Measurements from ENCODE around the gene PPP1R14C.

Gene PPP1R14C

GRCh38 chr6:150271501-150272263 is 128.8 kb downstream of the PPP1R14C start:
- DNase-seq (ENCODE audit: low read depth), result no peak

GRCh38 chr6:150272264-150272975 is 129.6 kb downstream of the PPP1R14C start:
- DNase-seq (ENCODE audit: low read depth), result no peak

- no peak for DNase-seq (ENCODE audit: low read depth)
Measured at GRCh38 chr6:150272976-150273315, 130.1 kb downstream of the PPP1R14C start.

DNA sequence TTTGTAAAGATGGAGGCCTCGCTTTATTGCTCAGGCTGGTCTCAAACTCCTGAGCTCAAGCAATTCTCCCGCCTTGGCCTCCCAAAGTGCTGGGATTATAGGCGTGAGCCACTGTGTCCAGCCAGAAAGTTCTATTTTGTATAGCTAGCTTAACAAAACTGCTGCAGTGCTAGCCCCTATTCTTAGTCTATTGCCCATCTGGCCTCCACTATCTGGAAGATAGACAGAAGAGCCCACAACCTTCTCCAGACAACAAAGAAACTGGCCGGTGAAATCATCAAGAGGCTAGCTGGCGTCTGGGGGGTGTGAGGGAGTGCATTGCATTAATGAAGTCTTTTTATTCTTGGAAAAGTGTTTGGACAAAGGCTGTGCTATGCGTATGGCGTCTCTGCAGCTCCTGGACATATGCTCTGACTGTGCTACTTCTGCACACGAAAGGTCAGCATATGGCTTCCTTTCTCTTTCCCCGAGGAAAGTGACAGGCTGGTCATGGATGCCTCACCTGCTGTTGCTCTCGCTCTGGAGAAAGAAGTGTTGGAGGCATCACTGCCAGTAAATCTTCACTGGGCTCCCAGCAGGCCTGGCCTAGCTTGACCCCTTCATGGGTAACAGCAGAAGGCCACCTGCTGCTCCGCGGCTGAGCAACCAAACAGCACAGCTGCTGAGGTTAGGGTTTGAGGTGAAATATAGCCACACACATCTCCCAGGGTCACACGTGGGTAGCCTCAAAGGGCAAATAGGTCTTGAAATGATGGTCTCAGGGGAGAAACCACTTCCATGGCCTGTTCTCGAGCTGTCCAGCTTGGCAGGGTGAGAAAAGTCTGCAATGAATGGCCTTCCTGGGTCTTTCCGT is 130.8 kb downstream of the PPP1R14C start:
- no peak for DNase-seq (ENCODE audit: low read depth)

DNA sequence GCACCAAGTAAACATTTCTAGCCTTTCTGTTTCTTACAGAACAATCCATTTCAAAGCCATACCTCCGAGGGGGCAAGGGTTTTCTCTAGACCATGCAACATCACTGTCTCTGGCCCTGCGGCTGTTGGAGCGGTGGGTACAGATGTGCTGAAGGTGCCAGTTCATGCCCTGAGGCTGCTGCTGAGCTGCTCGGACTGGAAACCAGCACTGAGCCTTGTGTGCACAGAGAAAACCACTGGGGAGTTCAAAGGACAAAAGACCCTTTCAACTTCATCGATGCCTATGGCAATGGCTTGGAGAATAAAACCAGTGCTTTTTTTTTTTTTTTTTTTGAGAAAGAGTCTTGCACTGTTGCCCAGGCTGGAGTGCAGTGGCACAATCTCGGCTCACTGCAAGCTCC is 132.6 kb downstream of the PPP1R14C start:
- no peak for DNase-seq (ENCODE audit: low read depth)

- DNase-seq (ENCODE audit: low read depth), result no peak
Measured at GRCh38 chr6:150276168-150276936, 133.5 kb downstream of the PPP1R14C start.

DNA sequence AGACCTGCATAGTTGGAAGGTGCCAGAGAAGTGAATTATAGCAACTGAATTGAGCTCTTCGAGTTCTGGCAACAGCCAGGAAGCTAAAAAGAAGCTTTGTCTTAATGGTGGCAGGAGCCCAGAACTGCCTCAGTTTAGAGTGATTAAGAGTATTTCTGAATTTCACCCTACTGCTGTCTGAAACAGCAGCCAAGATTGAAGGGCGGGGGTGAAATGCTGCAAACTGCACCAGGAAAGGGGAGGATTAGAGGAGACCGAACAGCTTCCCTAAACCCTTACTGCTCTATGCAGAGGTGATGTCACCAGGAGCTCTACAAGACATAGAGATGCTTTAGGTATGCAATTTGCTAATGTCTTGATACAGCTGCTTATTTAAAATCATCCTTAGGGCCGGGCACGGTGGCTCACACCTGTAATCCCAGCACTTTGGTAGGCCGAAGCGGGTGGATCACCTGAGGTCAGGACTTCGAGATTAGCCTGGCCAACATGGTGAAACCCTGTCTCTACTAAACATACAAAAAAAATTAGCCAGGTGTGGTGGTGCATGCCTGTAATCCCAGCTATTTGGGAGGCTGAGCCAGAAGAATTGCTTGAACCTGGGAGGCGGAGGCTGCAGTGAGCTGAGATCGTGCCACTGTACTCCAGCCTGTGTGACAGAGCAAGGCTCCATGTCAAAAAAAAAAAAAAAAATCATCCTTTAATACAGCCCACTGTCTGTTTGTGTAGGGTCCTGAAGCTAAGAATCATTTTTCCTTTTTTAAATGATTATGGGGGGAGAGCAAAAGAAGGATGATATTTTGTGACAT is 134.3 kb downstream of the PPP1R14C start:
- no peak for DNase-seq (ENCODE audit: low read depth)

DNA sequence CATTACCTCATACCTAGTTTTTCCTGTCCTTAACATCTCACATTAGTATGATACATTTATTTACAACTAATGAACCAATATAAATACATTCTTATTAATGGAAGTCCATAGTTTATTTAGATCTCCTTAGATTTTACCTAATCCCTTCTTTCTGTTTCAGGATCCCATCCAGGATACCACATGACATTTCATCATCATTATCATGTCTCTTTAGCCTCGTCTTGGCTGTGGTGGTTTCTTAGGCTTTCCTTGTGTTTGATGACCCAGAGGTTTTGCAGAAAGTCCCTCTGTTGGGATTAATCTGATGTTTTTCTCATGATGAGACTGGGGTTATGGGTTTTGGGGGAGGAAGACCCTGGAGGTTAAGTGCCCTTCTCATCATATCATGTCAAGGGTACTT is 136.7 kb downstream of the PPP1R14C start:
- no peak for DNase-seq (ENCODE audit: low read depth)

GRCh38 chr6:150280703-150281102 is 137.9 kb downstream of the PPP1R14C start:
- no peak for DNase-seq (ENCODE audit: low read depth)

- no peak for DNase-seq (ENCODE audit: low read depth)
Measured at GRCh38 chr6:150281767-150282166, 138.9 kb downstream of the PPP1R14C start.

DNA sequence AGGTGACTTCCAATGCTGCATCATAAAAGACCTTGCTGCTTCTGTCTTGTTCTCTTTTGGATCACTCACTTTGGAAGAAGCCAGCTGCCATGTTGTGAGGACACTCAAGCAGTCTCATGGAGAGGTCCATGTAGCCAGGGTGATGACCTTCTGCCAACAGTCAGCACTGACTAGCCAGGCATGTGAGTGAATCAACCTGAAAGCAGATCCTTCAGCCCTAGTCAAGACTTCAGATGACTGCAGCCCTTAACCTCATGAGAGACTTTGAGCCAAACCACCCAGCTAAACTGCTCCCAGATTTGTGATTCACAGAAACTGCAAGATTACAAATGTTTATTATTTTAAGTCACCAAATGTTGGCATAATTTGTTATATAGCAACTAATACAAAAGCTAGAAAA is 140.0 kb downstream of the PPP1R14C start:
- DNase-seq (ENCODE audit: low read depth), result no peak

GRCh38 chr6:150286460-150286859 is 143.6 kb downstream of the PPP1R14C start:
- DNase-seq (ENCODE audit: low read depth), result no peak

GRCh38 chr6:150286912-150287311 is 144.1 kb downstream of the PPP1R14C start:
- no peak for DNase-seq (ENCODE audit: low read depth)

DNA sequence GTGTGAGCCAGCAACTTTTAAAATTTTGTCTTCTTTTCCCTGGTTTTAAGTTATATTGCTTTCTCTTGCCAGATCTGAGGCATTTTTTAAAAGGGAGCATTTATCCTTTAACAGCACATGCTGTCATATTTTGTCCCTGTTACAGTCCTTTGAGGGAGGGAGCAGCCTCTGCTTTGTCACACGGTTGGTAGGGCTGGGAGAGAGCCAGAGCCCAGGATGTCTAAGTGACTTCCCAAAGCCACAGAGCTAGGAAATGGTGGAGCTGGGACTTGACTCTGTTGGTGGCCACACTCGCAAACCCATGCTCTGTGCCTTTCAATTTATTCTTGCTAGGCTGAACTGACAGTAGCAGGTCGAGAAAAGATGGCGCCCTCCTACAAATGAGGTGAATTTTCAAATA is 145.6 kb downstream of the PPP1R14C start:
- DNase-seq (ENCODE audit: low read depth), result no peak

DNA sequence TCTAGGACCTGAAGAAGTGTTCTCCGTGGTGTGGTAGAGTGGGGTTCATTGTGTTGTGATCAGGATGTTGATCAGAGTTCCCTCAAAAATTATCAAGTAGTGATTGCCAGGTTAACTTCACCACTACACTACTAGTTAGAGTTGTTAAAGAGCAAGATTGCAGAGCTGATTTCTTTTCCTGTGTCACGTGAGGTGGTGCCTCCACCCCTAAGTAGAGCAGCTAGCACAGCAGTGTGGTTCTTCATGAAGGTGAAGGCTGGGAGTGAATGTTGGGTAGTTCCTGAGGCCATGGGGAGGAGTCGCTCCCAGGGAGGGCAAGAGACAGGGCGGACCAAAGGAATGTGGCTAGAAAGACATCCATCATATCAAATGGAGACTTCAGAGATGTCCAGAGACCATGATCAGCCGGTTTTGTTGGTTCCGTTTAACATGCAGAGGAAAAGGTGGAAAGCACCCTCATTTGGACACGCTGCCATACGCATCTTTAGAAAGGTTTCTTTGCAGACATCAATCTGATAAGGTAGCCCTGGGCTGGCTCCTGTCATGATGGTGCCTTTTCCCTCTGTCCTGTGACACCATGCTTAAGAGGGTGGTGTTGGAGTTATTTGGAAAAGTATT is 146.7 kb downstream of the PPP1R14C start:
- DNase-seq (ENCODE audit: low read depth), result no peak

DNA sequence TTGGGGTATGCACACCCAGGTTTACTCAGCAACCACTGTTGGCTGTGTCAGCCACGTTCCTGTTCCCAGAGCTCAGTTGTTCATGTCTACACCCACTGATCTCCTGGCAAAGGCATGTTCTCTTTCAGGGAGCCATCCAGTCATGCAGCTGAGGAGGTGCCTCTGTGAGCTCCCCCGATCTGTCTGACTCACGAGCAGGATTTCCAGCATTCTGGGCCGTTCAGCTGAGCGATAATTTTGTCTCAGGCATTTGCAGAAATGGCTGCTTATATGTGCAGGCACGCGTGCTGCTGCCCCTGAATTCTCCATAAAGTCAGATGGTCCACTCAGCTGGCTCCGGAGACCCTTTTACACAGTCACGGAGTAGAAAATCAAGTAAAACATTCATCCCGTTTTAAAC is 147.6 kb downstream of the PPP1R14C start:
- no peak for DNase-seq (ENCODE audit: low read depth)

DNA sequence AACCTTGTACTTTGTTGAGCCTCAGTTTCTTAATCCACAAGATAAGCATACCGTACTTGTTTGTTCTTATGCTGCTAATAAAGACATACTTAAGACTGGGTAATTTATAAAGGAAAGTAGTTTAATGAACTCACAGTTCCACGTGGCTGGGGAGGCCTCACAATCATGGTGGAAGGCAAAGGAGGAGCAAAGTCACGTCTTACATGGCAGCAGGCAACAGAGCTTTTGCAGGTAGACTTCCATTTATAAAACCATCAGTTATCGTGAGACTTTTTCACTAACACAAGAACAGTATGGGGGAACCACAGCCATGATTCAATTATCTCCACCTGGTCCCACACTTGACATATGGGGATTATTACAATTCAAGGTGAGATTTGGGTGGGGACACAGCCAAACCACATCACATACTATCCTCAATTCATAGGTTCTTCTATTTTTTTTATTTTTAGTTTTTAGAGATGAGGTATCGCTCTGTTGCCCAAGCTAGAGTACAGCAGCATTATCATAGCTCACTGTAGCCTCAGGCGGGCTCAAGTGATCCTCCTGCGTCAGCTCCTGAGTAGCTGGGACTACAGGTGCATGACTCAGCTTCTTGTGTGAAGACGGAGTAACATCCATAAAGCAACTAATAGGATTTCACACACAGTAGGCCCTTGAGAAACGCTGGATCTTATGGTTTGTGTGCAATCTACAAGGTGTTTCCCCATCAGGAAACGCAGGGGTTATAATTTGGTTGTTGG is 149.3 kb downstream of the PPP1R14C start:
- DNase-seq (ENCODE audit: low read depth), result no peak

DNA sequence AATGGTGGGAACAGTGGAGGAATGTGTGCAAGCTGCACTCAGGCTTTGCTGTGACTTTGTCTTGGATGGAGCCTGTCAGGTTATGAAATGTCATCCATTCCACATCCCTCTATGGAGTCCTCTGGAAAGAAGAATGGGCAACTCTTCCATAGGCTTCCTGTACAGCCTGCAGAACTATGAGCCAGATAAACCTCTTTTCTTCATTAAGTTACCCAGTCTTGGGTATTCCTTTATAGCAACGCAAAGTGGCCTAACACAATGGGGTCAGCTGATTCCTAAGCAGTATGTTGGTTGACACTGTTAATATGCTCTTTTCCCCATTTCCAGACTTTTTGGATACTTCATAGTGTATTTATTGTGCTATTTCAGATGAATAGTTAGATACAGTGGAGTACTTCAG is 150.2 kb downstream of the PPP1R14C start:
- no peak for DNase-seq (ENCODE audit: low read depth)

GRCh38 chr6:150293423-150294173 is 150.8 kb downstream of the PPP1R14C start:
- DNase-seq (ENCODE audit: low read depth), result no peak

Measured in T-helper 22 cell (primary cell).